ENCODE data around the gene OTOG. TPM values are rescaled to one million over a fixed set of nuclear protein-coding genes. Genes with fewer than 3 reads are reported as not detected.

The OTOG gene
- total RNA-seq, 1 experiment from 2014 or later, result not detected

DNA sequence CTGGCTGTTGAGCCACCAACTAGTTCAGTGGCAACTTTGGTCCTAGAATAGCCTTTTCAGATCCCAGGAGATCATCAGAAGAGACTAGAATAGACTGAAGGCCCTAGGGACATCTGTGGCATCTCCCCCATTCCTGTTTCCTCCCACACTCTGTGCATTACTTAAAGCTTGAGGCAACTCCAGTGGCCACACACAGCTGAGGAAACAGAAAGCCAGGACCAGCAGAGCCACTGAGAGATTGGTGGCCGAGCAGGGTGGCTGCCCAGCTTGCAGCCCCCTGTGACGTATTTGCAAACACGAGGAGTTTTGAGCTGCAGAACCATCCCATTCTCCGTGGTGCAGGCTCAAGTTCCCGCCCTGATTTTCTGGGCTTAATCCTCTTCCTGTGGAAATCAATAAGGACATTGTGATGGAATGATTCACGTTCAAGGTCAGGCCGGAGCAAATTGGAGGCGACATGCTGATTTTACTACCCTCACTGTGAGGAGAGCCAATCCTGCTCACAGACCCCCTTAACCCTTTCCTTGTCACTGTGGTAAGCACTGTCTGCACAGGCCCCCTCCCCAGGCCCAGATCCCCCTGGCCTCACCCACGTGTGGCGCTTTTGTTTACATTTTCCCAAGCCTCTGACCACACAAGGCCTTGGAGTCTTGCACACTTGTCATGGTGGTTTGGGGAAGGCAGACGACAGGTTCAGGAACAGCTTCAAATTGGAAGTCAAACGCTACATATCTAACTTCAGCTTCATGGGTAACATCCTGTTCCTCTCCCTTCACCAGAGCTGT is 103.3 kb downstream of the OTOG start:
- Histone ChIP-seq H3K27ac (no peak overlapping the region), H3K27me3 (ENCODE audit: insufficient read depth, low read depth) (peaks cover 60% of the 10 kb centered on the region), H3K4me1 (replicated peaks; ENCODE audit: insufficient read depth) (no peaks in the 10 kb centered on the region), H4K20me1 (ENCODE audit: insufficient read depth) (no peaks in the 10 kb centered on the region), H3K9me3 (ENCODE audit: insufficient read depth, low read depth) (no peaks in the 10 kb centered on the region), H3K9me2 (ENCODE audit: insufficient read depth) (no peaks in the 10 kb centered on the region), H3K36me3 (ENCODE audit: low read depth) (no peaks in the 10 kb centered on the region), H3K4me2 (no peak overlapping the region), H3K79me2 (ENCODE audit: low read depth) (no peaks in the 10 kb centered on the region), H3F3A (ENCODE audit: insufficient read depth, low read depth) (no peaks in the 10 kb centered on the region), H3K4me3 (no peak overlapping the region), H2AFZ (no peak overlapping the region)
- ChIA-PET CTCF (no interaction called here), POLR2A (ENCODE audit: unreplicated experiment) (no interaction called here)
- BruUV-seq (replicated peaks), result no TSS peak
- no peak for DNase-seq
- intact Hi-C loops (cut with micrococcal nuclease; ENCODE audit: unreplicated experiment), result no loop called here
- TF ChIP-seq, protein P1, sequence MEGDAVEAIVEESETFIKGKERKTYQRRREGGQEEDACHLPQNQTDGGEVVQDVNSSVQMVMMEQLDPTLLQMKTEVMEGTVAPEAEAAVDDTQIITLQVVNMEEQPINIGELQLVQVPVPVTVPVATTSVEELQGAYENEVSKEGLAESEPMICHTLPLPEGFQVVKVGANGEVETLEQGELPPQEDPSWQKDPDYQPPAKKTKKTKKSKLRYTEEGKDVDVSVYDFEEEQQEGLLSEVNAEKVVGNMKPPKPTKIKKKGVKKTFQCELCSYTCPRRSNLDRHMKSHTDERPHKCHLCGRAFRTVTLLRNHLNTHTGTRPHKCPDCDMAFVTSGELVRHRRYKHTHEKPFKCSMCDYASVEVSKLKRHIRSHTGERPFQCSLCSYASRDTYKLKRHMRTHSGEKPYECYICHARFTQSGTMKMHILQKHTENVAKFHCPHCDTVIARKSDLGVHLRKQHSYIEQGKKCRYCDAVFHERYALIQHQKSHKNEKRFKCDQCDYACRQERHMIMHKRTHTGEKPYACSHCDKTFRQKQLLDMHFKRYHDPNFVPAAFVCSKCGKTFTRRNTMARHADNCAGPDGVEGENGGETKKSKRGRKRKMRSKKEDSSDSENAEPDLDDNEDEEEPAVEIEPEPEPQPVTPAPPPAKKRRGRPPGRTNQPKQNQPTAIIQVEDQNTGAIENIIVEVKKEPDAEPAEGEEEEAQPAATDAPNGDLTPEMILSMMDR (conservative IDR thresholded peaks at IDR 0.05), result no peak
- TF ChIP-seq EZH2 (IDR thresholded peaks at IDR 0.05; ENCODE audit: low read depth), result no peak

GRCh38 chr11:17651061-17651460 is 104.0 kb downstream of the OTOG start:
- intact Hi-C loops (cut with micrococcal nuclease; ENCODE audit: unreplicated experiment), result no loop called here

GRCh38 chr11:17651681-17652080 is 104.6 kb downstream of the OTOG start:
- Histone ChIP-seq H3K27me3 (ENCODE audit: insufficient read depth, low read depth) (peaks cover 53% of the 10 kb centered on the region), H3K4me2 (no peak overlapping the region), H3K9me3 (ENCODE audit: insufficient read depth, low read depth) (no peaks in the 10 kb centered on the region; the same call in 1 of the 2 replicates), H3K9me2 (ENCODE audit: insufficient read depth) (no peaks in the 10 kb centered on the region), H4K20me1 (ENCODE audit: insufficient read depth) (no peaks in the 10 kb centered on the region), H3K79me2 (ENCODE audit: low read depth) (no peaks in the 10 kb centered on the region), H3K4me1 (replicated peaks; ENCODE audit: insufficient read depth) (no peaks in the 10 kb centered on the region), H2AFZ (no peak overlapping the region), H3K36me3 (ENCODE audit: low read depth) (no peaks in the 10 kb centered on the region), H3K27ac (no peak overlapping the region), H3K4me3 (no peak overlapping the region), H3F3A (ENCODE audit: insufficient read depth, low read depth) (no peaks in the 10 kb centered on the region)
- intact Hi-C loops (cut with micrococcal nuclease; ENCODE audit: unreplicated experiment), result no loop called here
- ChIA-PET CTCF (no interaction called here), POLR2A (ENCODE audit: unreplicated experiment) (no interaction called here)
- DNase-seq, result no peak
- BruUV-seq (replicated peaks), result no TSS peak
- TF ChIP-seq, protein P1 (conservative IDR thresholded peaks at IDR 0.05), result no peak
- no peak for TF ChIP-seq EZH2 (IDR thresholded peaks at IDR 0.05; ENCODE audit: low read depth)

More at GRCh38 chr11:17651061-17651460, 104.0 kb downstream of the OTOG start:
- no peak overlapping the region for H3K4me3 ChIP-seq
- H3K27me3 ChIP-seq (ENCODE audit: insufficient read depth, low read depth), result peaks cover 57% of the 10 kb centered on the region
- H3K79me2 ChIP-seq (ENCODE audit: low read depth), result no peaks in the 10 kb centered on the region
- no peaks in the 10 kb centered on the region for H3K9me2 ChIP-seq (ENCODE audit: insufficient read depth)
- TF ChIP-seq EZH2 (IDR thresholded peaks at IDR 0.05; ENCODE audit: low read depth), result no peak
- TF ChIP-seq, protein P1 (conservative IDR thresholded peaks at IDR 0.05), result no peak
- no peak overlapping the region for H2AFZ ChIP-seq
- H3K4me1 ChIP-seq (replicated peaks; ENCODE audit: insufficient read depth), result no peaks in the 10 kb centered on the region
- CTCF ChIA-PET, result no interaction called here
- H3F3A ChIP-seq (ENCODE audit: insufficient read depth, low read depth), result no peaks in the 10 kb centered on the region
- no peaks in the 10 kb centered on the region; the same call in 1 of the 2 replicates for H3K9me3 ChIP-seq (ENCODE audit: insufficient read depth, low read depth)
- POLR2A ChIA-PET (ENCODE audit: unreplicated experiment), result no interaction called here
- DNase-seq, result no peak
- no peak overlapping the region for H3K27ac ChIP-seq
- H4K20me1 ChIP-seq (ENCODE audit: insufficient read depth), result no peaks in the 10 kb centered on the region
- H3K4me2 ChIP-seq, result no peak overlapping the region
- BruUV-seq (replicated peaks), result no TSS peak
- no peaks in the 10 kb centered on the region for H3K36me3 ChIP-seq (ENCODE audit: low read depth)
